GM19395 (cell line): Measurements from ENCODE around the gene NLRP3.
"Not testable (repeated sequence)": the region's sequence is repeated elsewhere in the genome, so short reads cannot be mapped to it uniquely, and the experiment has no call there.

ENCODE experiments used
- ATAC-seq: cut with Tn5 transposase; IDR thresholded peaks from one replicate; pipeline ENCODE4 v1.9.1; 2021; ENCODE audit warnings: mild to moderate bottlenecking, moderate library complexity; ENCODE audit not compliant: unreplicated experiment

Gene NLRP3

DNA sequence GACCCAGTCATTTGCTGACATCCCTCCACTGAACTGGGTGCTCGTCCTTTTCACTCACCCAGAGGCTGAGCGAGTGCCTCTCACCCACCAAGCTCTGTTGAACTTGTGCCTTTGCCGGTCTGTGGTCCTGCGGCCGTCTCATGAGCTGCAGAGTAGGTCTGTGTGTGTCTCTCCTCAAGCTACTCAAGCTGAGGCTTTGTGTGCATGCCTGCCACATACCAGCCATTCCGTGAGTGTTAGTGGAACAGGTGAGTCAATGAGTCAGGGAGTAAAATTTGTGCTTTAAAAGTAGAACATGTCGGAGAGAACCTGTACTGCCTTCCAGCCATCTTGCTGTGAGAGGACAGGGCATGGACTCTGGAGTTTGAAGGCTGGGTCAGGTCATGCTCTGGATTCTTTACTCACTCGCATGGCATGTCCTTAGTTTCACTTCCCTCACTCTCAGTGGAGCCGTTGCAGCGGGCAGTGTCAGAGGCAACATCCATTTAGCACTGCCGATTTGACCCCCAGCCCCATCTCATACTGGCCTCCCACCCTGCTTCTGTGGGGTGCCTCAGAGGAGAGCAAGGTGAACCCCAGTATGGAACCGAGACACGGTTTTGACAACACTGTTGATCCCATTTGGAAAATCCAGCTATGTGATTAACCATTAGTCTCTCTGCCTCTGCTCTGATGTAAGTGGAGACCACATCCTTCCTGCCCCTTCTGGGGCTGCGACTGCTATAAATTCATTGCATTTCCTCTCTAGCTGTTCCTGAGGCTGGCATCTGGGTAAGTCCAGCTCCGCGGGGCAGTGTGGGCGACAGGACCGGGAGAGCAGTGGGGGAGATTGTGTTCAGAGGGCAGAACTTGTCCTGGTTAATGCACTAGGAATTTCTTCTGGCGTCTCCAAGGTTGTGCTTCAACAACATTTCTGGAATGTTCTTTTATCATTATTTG is at the start of gene NLRP3:
Gene NLRP3 (plus strand): TSS at position 751 of the 939 bp plus-strand sequence. CDS start 2,628 bp downstream, outside the sequence.
- peak; percentile 56 for ATAC-seq

DNA sequence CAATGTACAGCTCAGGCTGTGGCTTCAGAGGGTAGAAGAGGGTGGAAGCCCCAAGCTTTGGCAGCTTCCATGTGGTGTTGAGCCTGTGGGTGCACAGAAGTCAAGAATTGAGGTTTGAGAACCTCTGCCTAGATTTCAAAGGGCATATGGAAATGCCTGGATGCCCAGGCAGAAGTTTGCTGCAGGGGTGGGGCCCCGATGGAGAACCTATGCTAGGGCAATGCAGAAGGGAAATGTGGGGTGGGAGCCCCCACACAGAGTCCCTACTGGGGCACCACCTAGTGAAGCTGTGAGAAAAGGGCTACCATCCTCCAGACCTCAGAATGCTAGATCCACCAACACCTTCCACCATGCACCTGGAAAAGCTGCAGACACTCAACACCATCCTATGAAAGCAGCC is 49.6 kb upstream of the NLRP3 start:
- ATAC-seq = not testable (repeated sequence)

DNA sequence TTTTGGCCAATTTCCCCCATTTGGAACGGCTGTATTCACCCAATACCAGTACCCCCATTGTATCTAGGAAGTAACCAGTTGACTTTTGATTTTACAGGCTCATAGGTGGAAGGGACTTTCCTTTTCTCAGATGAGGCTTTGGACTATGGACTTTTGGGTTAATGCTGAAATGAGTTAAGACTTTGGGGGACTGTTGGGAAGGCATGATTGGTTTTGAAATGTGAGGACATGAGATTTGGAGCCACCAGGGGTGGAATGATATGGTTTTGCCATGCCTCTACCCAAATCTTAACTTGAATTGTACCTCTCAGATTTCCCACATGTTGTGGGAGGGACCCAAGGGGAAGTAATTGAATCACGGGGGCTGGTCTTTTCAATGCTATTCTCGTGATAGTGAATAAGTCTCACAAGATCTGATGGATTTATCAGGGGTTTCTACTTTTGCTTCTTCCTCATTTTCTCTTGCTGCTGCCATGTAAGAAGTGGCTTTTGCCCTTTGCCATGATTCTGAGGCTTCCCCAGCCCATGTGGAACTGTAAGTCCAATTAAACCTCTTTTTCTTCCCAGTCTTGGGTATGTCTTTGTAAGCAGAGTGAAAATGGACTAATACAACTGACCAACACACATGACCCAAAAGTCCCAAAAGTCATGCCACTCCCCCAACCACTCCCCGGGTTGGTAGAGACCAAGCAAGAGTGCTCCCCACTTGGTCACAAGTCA is 48.9 kb upstream of the NLRP3 start:
- no peak for ATAC-seq

- no peak for ATAC-seq
Measured at GRCh38 chr1:247367786-247368422, 48.1 kb upstream of the NLRP3 start.

GRCh38 chr1:247368490-247369145 is 47.4 kb upstream of the NLRP3 start:
- ATAC-seq = no peak

DNA sequence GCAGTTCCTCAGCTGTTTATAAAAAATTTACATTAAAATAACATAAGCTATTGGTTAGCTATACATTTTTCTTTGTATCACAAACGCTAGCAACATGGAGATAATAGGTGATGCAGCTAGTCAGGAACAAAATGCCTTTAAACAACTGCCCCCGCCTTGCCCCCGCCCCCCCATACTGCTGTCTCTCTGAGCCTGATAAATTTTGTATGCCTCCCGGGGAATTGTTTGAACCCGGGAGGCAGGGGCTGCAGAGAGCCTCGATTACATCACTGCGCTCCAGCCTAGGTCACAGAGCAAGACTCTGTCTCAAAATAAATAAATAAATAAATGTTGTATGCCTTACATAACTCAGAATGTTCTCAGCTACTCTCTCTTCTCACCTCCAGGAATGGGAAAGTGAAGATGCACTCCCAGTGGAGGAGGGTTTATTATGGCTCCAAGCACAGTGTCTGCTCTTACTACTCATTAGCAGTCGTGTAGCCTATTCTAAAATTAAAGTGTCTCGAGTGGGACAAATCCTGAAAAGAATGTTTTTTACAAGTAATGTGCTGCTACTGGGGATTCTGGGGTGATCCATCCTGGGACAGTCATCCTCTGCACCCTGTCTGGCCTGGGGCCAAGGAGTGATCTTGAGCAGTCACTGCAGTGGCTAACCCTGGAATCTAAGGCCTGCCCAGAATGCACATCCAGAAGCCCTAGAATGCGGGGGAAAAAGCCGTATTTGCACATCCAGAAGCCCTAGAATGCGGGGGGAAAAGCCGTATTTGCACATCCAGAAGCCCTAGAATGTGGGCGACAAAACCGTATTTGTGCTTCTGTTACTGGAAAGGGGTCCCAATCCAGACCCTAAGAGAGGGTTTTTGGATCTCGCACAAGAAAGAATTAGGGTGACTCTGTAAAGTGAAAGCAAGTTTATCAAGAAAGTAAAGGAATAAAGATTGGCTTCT is 44.9 kb upstream of the NLRP3 start:
- ATAC-seq = no peak

- no peak for ATAC-seq
Measured at GRCh38 chr1:247371801-247372259, 44.1 kb upstream of the NLRP3 start.

- peak; percentile 69 for ATAC-seq
Measured at GRCh38 chr1:247373721-247374141, 42.2 kb upstream of the NLRP3 start.

GRCh38 chr1:247374651-247375334 is 41.2 kb upstream of the NLRP3 start:
- ATAC-seq = not testable (repeated sequence)

GRCh38 chr1:247375747-247376146 is 40.2 kb upstream of the NLRP3 start:
- no peak for ATAC-seq

GRCh38 chr1:247376659-247377058 is 39.3 kb upstream of the NLRP3 start:
- ATAC-seq = no peak

DNA sequence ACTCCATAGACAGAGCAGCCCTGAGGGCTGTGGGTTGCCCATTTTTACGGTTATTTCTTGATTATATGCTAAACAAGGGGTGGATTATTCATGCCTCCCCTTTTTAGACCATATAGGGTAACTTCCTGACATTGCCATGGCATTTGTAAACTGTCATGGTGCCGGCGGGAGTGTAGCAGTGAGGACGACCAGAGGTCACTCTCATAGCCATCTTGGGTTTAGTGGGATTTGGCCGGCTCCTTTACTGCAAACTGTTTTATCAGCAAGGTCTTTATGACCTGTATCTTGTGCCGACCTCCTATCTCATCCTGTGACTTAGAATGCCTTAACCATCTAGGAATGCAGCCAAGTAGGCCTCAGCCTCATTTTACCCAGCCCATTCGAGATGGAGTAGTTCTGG is 38.3 kb upstream of the NLRP3 start:
- not testable (repeated sequence) for ATAC-seq

- no peak for ATAC-seq
Measured at GRCh38 chr1:247378334-247379073, 37.5 kb upstream of the NLRP3 start.

GRCh38 chr1:247385283-247385682 is 30.7 kb upstream of the NLRP3 start:
- no peak for ATAC-seq

GRCh38 chr1:247386217-247386616 is 29.8 kb upstream of the NLRP3 start:
- ATAC-seq = peak; percentile 24

GRCh38 chr1:247386687-247387086 is 29.3 kb upstream of the NLRP3 start:
- ATAC-seq = no peak

DNA sequence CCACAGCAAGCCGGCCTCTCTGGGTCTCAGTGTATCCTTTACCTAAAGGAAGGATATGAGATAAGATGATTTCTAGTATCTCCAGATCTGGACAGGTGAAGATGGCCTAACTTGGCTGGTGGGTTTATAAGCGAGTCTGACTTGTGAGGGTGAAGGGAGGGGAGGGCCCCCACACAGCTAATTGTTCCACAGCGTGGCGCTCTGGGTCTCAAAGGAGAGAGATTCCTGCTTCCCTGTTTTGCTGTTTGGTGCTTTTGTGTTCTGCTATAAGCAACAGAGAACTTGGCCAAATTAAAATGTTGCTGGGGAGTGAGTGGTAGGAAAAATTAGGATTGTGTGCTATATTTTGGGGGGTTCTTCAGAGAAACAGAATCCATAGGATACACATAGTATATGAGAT is 28.9 kb upstream of the NLRP3 start:
- no peak for ATAC-seq

- no peak for ATAC-seq
Measured at GRCh38 chr1:247387565-247387964, 28.4 kb upstream of the NLRP3 start.
